HepG2 (cell line): ENCODE measurements around the gene GLDN. TPM values are rescaled to one million over a fixed set of nuclear protein-coding genes. Genes with fewer than 3 reads are reported as not detected.

Experiments used
- ARNTL ChIP-seq: sonication (generic); formaldehyde crosslinking; IDR thresholded peaks from 2 replicates; pipeline ENCODE4 v1.4.0; 2020; ENCODE audit warnings: mild to moderate bottlenecking, missing genetic modification reagents
- ETS1 ChIP-seq: sonication (generic); formaldehyde crosslinking; IDR thresholded peaks from 2 replicates; pipeline ENCODE4 v1.4.0; 2020; ENCODE audit warnings: missing genetic modification reagents
- FIP1L1 ChIP-seq: fragments of 200-400 bp; formaldehyde crosslinking; IDR thresholded peaks from 2 replicates; pipeline ENCODE4 v1.6.1; 2018; ENCODE audit warnings: low read depth, mild to moderate bottlenecking, low read length, moderate library complexity, borderline replicate concordance; ENCODE audit not compliant: insufficient read depth
- KLF11 ChIP-seq: IDR thresholded peaks from 2 replicates; pipeline ENCODE4 v1.6.1; 2016; ENCODE audit warnings: missing compliant biosample characterization
- KLF15 ChIP-seq: sonication (generic); formaldehyde crosslinking; IDR thresholded peaks from 2 replicates; pipeline ENCODE4 v1.8.1; 2023; ENCODE audit warnings: borderline replicate concordance, mild to moderate bottlenecking, inconsistent platforms, missing genetic modification reagents, mixed read lengths
- KMT2B ChIP-seq: IDR thresholded peaks from 2 replicates; pipeline ENCODE4 v1.6.1; 2016; ENCODE audit warnings: missing genetic modification reagents, missing compliant biosample characterization
- MAFF ChIP-seq: IDR thresholded peaks from 2 replicates; pipeline ENCODE4 v1.6.1; 2011; ENCODE audit warnings: low read depth, low read length, improper control_type of control experiment
- NCOA1 ChIP-seq: sonication (generic); formaldehyde crosslinking; IDR thresholded peaks from 2 replicates; pipeline ENCODE4 v1.9.0; 2021; ENCODE audit warnings: missing genetic modification reagents
- ZBTB44 ChIP-seq: sonication (generic); formaldehyde crosslinking; IDR thresholded peaks from 2 replicates; pipeline ENCODE4 v1.4.0; 2020; ENCODE audit warnings: missing genetic modification reagents
- ZBTB46 ChIP-seq: sonication (generic); formaldehyde crosslinking; IDR thresholded peaks from 2 replicates; pipeline ENCODE4 v1.4.0; 2020; ENCODE audit warnings: mild to moderate bottlenecking, missing genetic modification reagents, borderline replicate concordance
- ZFP91 ChIP-seq: sonication (generic); formaldehyde crosslinking; IDR thresholded peaks from 2 replicates; pipeline ENCODE4 v1.9.0; 2022; ENCODE audit warnings: missing genetic modification reagents, mild to moderate bottlenecking, borderline replicate concordance
- ZNF20 ChIP-seq: sonication (generic); formaldehyde crosslinking; IDR thresholded peaks from 2 replicates; pipeline ENCODE4 v1.4.0; 2020; ENCODE audit warnings: mild to moderate bottlenecking, moderate library complexity, missing genetic modification reagents
- ZNF30 ChIP-seq: sonication (generic); formaldehyde crosslinking; IDR thresholded peaks from 2 replicates; pipeline ENCODE4 v1.5.0; 2020; ENCODE audit warnings: mild to moderate bottlenecking, missing genetic modification reagents
- ZNF609 ChIP-seq: sonication (generic); formaldehyde crosslinking; IDR thresholded peaks from 2 replicates; pipeline ENCODE4 v1.4.0; 2020; ENCODE audit warnings: mild to moderate bottlenecking, missing genetic modification reagents, borderline replicate concordance
- polyA plus RNA-seq, 8 experiments: library from polyadenylated mRNA; depleted of rRNA in 3 of 8; stranded (reverse) in 7 of 8; unstranded in 1 of 8; fragments of >200 nt; fragmentation: Illumina TruSeq in 4 of 8; extraction: Trizol in 4 of 8; gene quantifications; 2 replicates each; pipeline versions ENCODE4 v1.2.1 to v1.2.3, GENCODE V29; 2011 to 2016; ENCODE audit warnings: low read depth in 4 of 8, missing spikeins in 1 of 8, mixed read lengths in 1 of 8; ENCODE audit not compliant: insufficient read depth in 1 of 8
- total RNA-seq, 5 experiments: library from RNA; depleted of rRNA; stranded (reverse); fragments of >200 nt; fragmentation: Illumina TruSeq; extraction: Trizol; gene quantifications; 2 replicates each; pipeline ENCODE4 v1.2.3, GENCODE V29; 2016; ENCODE audit warnings: low read depth in 1 of 5

Gene GLDN
- total and polyA plus RNA-seq, 2 of the 13 experiments (the other 11 are each of a cell fraction or from before 2014, with no cell fraction given), result 0.86 to 1.0 TPM

- TF ChIP-seq ZFP91 (CRISPR knock-in tag) (peak; percentile 52; the same call in 1 of the 2 replicates), FIP1L1 (no peak), KMT2B (no peak), ZNF609 (CRISPR knock-in tag) (peak; percentile 55; the same call in 1 of the 2 replicates), KLF11 (no peak), ETS1 (no peak), ZBTB44 (no peak), ARNTL (CRISPR knock-in tag) (no peak; the same call in 1 of the 2 replicates), ZBTB46 (no peak), KLF15 (CRISPR knock-in tag) (no peak), NCOA1 (CRISPR knock-in tag) (no peak), MAFF (no peak), ZNF20 (CRISPR knock-in tag) (no peak), ZNF30 (CRISPR knock-in tag) (no peak)
Measured at GRCh38 chr15:51314391-51315337, 26.8 kb upstream of the GLDN start (continued).
